Naive thymus-derived CD4-positive, alpha-beta T cell (primary cell): ENCODE data around the gene CMTM1. TPM values are rescaled to one million over a fixed set of nuclear protein-coding genes. Genes with fewer than 3 reads are reported as not detected.
"Not testable (repeated sequence)": the region's sequence is repeated elsewhere in the genome, so short reads cannot be mapped to it uniquely, and the experiment has no call there.

Source experiments
- ATAC-seq: fragments of 150-1000 bp; cut with Tn5 transposase; 2 replicates; pipeline ENCODE4 v1.10.0; 2021; ENCODE audit warnings: mild to moderate bottlenecking, moderate library complexity
- CTCF ChIA-PET: fragments of 350-600 bp; sonication (Branson Sonifier 250); formaldehyde crosslinking; loops from one replicate; lab custom pipeline; 2021; ENCODE audit warnings: antibody characterized with exemption; lab: Charles Lee
- POLR2A ChIA-PET: fragments of 350-600 bp; sonication (Branson Sonifier 250); formaldehyde crosslinking; loops from one replicate; lab custom pipeline; 2021; ENCODE audit warnings: antibody characterized with exemption, inconsistent platforms; lab: Charles Lee
- DNase-seq, 9 donors: peaks; one replicate each; pipeline versions ENCODE4 v3.0.0 to v3.0.0-alpha.2; 2020 to 2022; ENCODE audit warnings: mixed read lengths in 1 of 9
- H3K27ac ChIP-seq: one replicate; pipeline ENCODE4 v1.7.0; 2013; ENCODE audit warnings: mild to moderate bottlenecking, low read depth, low read length, moderate library complexity
- H3K27me3 ChIP-seq, 2 donors: one replicate each; pipeline ENCODE4 v1.7.0; 2013; ENCODE audit warnings: low read length in 2 of 2, mild to moderate bottlenecking in 2 of 2, moderate library complexity in 2 of 2; ENCODE audit not compliant: control insufficient read depth in 2 of 2, insufficient read depth in 2 of 2
- H3K36me3 ChIP-seq, 3 experiments: 1 replicate in 2 of 3; 2 replicates in 1 of 3; pipeline ENCODE4 v1.7.0; 2013; ENCODE audit warnings: low read length in 3 of 3, mild to moderate bottlenecking in 3 of 3, moderate library complexity in 1 of 3; ENCODE audit not compliant: insufficient read depth in 3 of 3, control insufficient read depth in 2 of 3
- H3K4me1 ChIP-seq, 2 donors: one replicate each; pipeline ENCODE4 v1.7.0; 2013; ENCODE audit warnings: low read length in 2 of 2, mild to moderate bottlenecking in 2 of 2, moderate library complexity in 1 of 2; ENCODE audit not compliant: control insufficient read depth in 2 of 2, insufficient read depth in 2 of 2
- H3K4me3 ChIP-seq: 2 replicates; pipeline ENCODE4 v1.7.0; 2013; ENCODE audit warnings: mild to moderate bottlenecking, low read length
- H3K9me3 ChIP-seq, 3 experiments: 1 replicate in 2 of 3; 2 replicates in 1 of 3; pipeline ENCODE4 v1.7.0; 2013; ENCODE audit warnings: low read length in 3 of 3; ENCODE audit not compliant: control insufficient read depth in 2 of 3
- H3K27ac Mint-ChIP-seq, 9 donors: one replicate each; pipeline ENCODE4 v1.8.0; 2020 to 2022; ENCODE audit warnings: mixed read lengths in 9 of 9, mild to moderate bottlenecking in 8 of 9, moderate library complexity in 5 of 9, inconsistent platforms in 2 of 9
- H3K27me3 Mint-ChIP-seq, 5 donors: one replicate each; pipeline ENCODE4 v1.8.0; 2021 to 2022; ENCODE audit warnings: mixed read lengths in 5 of 5, mild to moderate bottlenecking in 1 of 5
- H3K36me3 Mint-ChIP-seq, 5 donors: one replicate each; pipeline ENCODE4 v1.8.0; 2020 to 2022; ENCODE audit warnings: mixed read lengths in 5 of 5, mild to moderate bottlenecking in 3 of 5, inconsistent platforms in 1 of 5
- H3K4me1 Mint-ChIP-seq, 7 donors: one replicate each; pipeline ENCODE4 v1.8.0; 2020 to 2022; ENCODE audit warnings: mixed read lengths in 7 of 7, mild to moderate bottlenecking in 3 of 7, inconsistent platforms in 1 of 7
- H3K4me3 Mint-ChIP-seq, 10 donors: one replicate each; pipeline ENCODE4 v1.8.0; 2020 to 2022; ENCODE audit warnings: mild to moderate bottlenecking in 10 of 10, mixed read lengths in 10 of 10, moderate library complexity in 6 of 10, inconsistent platforms in 2 of 10
- H3K9me3 Mint-ChIP-seq, 11 donors: one replicate each; pipeline ENCODE4 v1.8.0; 2020 to 2022; ENCODE audit warnings: mixed read lengths in 11 of 11, mild to moderate bottlenecking in 4 of 11, inconsistent platforms in 1 of 11, moderate library complexity in 1 of 11
- intact Hi-C, 2 donors: fragments of 100-400 bp; cut with micrococcal nuclease; formaldehyde crosslinking; loops; one replicate each; pipeline ENCODE4 v1.15.1; 2023
- polyA plus RNA-seq, 2 donors: library from polyadenylated mRNA; unstranded; fragments of 300-500 nt; fragmentation: Illumina TruSeq; gene quantifications; one replicate each; pipeline ENCODE4 v1.2.3, GENCODE V29; 2021
- total RNA-seq, 6 experiments: library from RNA in 5 of 6; stranded (reverse) in 5 of 6; gene quantifications; 1 replicate in 5 of 6; 2 replicates in 1 of 6; pipeline ENCODE4 v1.2.3 and lab custom pipeline; 2021 to 2026

The CMTM1 gene
- total and polyA plus RNA-seq, 7 experiments from 2014 or later = 0.36 to 23.3 (median 4.4) TPM

DNA sequence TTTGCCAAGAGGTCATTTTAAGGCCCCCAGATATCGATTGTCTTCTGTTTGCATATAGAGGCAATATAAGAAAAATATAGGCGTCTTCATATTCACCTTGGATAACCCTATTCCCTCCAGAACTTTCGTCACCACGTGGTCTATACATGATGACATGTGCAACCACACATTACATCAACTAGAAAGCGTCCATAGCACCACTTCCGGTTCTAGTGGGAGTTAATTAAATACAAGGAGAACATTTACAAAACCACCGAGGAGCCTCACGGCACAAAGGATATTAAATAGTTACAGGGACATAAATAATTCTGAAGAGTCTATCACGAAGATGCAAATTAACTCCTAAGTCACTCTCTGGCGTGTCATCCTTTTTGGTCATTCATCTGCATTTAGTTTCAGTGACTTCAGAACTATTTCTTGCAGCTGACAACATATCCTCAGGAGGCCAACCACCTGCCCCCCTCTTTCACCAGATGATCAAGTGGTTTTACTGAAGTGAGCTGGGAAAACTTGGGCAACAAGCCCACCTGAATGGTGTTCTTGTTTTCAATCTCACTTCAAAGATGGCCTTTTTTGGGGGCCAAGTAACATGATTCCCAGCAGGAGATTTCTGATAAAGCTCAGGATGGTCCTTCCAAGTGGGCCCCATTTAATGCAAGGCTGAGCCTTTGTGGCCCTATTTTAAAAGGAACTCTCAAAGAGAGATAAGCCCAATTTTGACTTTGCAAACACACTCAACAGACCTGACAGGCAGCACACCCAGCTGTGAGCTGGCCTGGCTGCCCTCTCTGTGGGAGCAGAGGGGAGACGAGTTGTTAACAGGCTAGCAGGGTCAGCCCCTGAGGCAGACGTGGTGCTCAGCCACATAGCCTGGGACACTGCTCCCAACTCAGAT is 53.5 kb downstream of the CMTM1 start:
- Histone ChIP-seq H3K27me3 (no peaks in the 10 kb centered on the region), H3K4me1 (no peaks in the 10 kb centered on the region), H3K27ac (no peak overlapping the region), H3K9me3 (no peaks in the 10 kb centered on the region), H3K4me3 (no peak overlapping the region), H3K36me3 (no peaks in the 10 kb centered on the region)
- peaks cover 0 to 2% (median 0%) of the 10 kb centered on the region in 7 donors for H3K4me1 Mint-ChIP-seq
- intact Hi-C loops = no loop called here
- no peak for ATAC-seq
- no peak overlapping the region for H3K27ac Mint-ChIP-seq
- POLR2A ChIA-PET = no interaction called here
- no peaks in the 10 kb centered on the region for H3K9me3 Mint-ChIP-seq
- H3K4me3 Mint-ChIP-seq = no peak overlapping the region
- CTCF ChIA-PET = no interaction called here
- peaks cover 0 to 2% (median 0%) of the 10 kb centered on the region in 5 donors for H3K27me3 Mint-ChIP-seq
- no peak for DNase-seq
- no peaks in the 10 kb centered on the region for H3K36me3 Mint-ChIP-seq

DNA sequence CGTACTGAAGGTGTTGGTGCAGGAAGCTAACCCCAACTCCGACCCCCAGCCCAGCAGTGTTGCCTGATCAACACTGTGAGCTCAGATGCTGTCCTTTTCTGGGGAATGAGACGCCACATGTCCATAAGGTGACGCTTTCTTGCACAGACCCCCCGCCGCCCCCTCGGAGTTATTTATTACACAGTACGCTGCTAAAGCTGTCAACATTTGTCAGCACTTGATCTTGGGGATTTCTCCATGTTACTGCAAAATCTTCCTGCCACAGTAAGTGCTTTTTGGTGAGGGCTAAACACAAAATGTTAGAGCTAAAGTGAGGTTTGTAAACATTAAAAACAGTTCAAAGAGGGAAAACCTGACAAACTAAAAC is 54.2 kb downstream of the CMTM1 start:
- H3K9me3 ChIP-seq = no peaks in the 10 kb centered on the region
- H3K27me3 ChIP-seq = no peaks in the 10 kb centered on the region
- H3K27ac ChIP-seq = no peak overlapping the region
- no peak for DNase-seq
- no peak overlapping the region for H3K27ac Mint-ChIP-seq
- POLR2A ChIA-PET = no interaction called here
- H3K4me1 ChIP-seq = no peaks in the 10 kb centered on the region
- H3K4me3 ChIP-seq = no peak overlapping the region
- no peaks in the 10 kb centered on the region for H3K36me3 ChIP-seq
- no peaks in the 10 kb centered on the region for H3K9me3 Mint-ChIP-seq
- peaks cover 0 to 3% (median 0%) of the 10 kb centered on the region in 5 donors for H3K27me3 Mint-ChIP-seq
- H3K4me1 Mint-ChIP-seq = peaks cover 0 to 2% (median 0%) of the 10 kb centered on the region in 7 donors
- intact Hi-C loops = no loop called here
- CTCF ChIA-PET = no interaction called here
- no peak overlapping the region for H3K4me3 Mint-ChIP-seq
- no peak for ATAC-seq
- H3K36me3 Mint-ChIP-seq = no peaks in the 10 kb centered on the region

DNA sequence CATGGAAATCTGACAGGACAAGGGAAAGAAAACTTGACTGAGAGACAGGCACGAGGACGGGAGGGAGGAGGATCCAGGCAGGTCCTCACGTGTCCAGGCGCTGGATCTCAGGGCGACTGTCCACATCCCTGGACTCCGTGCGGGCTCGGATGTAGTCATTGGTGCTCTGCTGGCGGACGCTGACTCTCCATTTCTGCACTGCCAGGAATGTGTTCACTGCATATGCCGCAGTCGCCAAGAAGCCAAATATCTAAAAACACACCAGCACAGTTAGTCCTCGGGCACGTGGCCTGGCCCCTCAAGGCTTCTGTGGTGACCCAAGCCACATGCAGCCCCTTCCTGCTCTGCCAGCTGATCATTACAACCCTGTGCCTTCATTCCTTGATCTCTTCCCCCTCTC is 55.7 kb downstream of the CMTM1 start:
- ChIA-PET POLR2A (no interaction called here), CTCF (no interaction called here)
- Histone ChIP-seq H3K27ac (no peak overlapping the region), H3K9me3 (no peaks in the 10 kb centered on the region), H3K27me3 (no peaks in the 10 kb centered on the region), H3K4me3 (no peak overlapping the region), H3K36me3 (no peaks in the 10 kb centered on the region), H3K4me1 (no peaks in the 10 kb centered on the region)
- no peaks in the 10 kb centered on the region for H3K36me3 Mint-ChIP-seq
- no peak overlapping the region for H3K27ac Mint-ChIP-seq
- no peak overlapping the region for H3K4me3 Mint-ChIP-seq
- DNase-seq (no peak), ATAC-seq (no peak)
- peaks cover 0 to 2% (median 0%) of the 10 kb centered on the region in 7 donors for H3K4me1 Mint-ChIP-seq
- intact Hi-C loops = no loop called here
- peaks cover 0 to 3% (median 0%) of the 10 kb centered on the region in 5 donors for H3K27me3 Mint-ChIP-seq
- no peaks in the 10 kb centered on the region for H3K9me3 Mint-ChIP-seq

DNA sequence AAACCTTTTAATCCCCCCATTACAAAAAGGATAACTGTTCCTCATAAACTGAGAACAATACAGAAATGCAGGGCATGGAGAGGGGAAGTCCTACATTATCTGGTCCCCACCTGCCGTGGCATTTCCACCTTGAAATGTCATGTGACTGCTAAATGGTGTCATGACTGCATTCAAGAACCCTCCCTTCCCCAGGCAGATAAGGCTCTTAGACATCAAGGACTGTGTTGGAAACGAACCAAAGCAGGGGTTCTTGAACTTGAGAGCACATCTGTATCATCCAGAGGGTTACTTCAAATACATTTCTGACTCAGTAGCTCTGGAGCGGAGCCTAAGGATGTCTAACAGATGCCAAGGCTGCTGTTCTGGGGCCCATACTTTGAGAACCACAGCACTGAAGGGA is 56.6 kb downstream of the CMTM1 start:
- no peaks in the 10 kb centered on the region for H3K9me3 ChIP-seq
- no peaks in the 10 kb centered on the region for H3K4me1 ChIP-seq
- no peaks in the 10 kb centered on the region for H3K36me3 ChIP-seq
- ChIA-PET POLR2A (no interaction called here), CTCF (no interaction called here)
- H3K27ac Mint-ChIP-seq = peak overlapping the region in 1 of 9 donors; percentile 26
- no peak overlapping the region for H3K27ac ChIP-seq
- no peak for ATAC-seq
- H3K9me3 Mint-ChIP-seq = no peaks in the 10 kb centered on the region
- H3K36me3 Mint-ChIP-seq = no peaks in the 10 kb centered on the region
- DNase-seq = no peak
- H3K27me3 ChIP-seq = no peaks in the 10 kb centered on the region
- no peak overlapping the region for H3K4me3 ChIP-seq
- H3K27me3 Mint-ChIP-seq = peaks cover 0 to 3% (median 0%) of the 10 kb centered on the region in 5 donors
- no peak overlapping the region for H3K4me3 Mint-ChIP-seq
- H3K4me1 Mint-ChIP-seq = peaks cover 0 to 2% (median 0%) of the 10 kb centered on the region in 7 donors
- intact Hi-C loops = no loop called here

DNA sequence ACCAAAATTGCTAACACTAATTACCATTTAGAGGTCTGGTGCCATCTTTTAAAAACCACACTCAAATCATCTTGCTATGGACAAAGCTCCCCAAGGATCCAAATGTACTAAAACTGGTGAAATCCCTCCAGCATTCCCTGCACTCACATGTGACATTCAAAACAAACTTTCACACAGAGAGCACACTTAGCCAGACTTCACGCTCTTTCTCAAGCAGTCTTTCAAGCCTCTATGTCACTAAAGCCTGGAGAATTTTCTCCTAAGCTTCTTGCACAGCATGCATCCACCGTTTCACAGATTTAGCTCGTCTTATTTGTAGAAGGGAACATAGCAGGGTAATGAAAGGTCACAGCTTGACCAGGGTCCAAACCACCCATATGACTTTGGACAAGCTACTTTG is 57.5 kb downstream of the CMTM1 start:
- Histone ChIP-seq H3K4me1 (no peaks in the 10 kb centered on the region), H3K9me3 (no peaks in the 10 kb centered on the region), H3K36me3 (no peaks in the 10 kb centered on the region), H3K27me3 (no peaks in the 10 kb centered on the region), H3K4me3 (no peak overlapping the region), H3K27ac (no peak overlapping the region)
- POLR2A ChIA-PET = no interaction called here
- H3K27ac Mint-ChIP-seq = no peak overlapping the region
- intact Hi-C loops = no loop called here
- no peak for DNase-seq
- no peaks in the 10 kb centered on the region for H3K9me3 Mint-ChIP-seq
- CTCF ChIA-PET = no interaction called here
- peaks cover 0 to 3% (median 0%) of the 10 kb centered on the region in 5 donors for H3K27me3 Mint-ChIP-seq
- no peaks in the 10 kb centered on the region for H3K36me3 Mint-ChIP-seq
- no peak overlapping the region for H3K4me3 Mint-ChIP-seq
- H3K4me1 Mint-ChIP-seq = peaks cover 0 to 2% (median 0%) of the 10 kb centered on the region in 7 donors
- no peak for ATAC-seq

DNA sequence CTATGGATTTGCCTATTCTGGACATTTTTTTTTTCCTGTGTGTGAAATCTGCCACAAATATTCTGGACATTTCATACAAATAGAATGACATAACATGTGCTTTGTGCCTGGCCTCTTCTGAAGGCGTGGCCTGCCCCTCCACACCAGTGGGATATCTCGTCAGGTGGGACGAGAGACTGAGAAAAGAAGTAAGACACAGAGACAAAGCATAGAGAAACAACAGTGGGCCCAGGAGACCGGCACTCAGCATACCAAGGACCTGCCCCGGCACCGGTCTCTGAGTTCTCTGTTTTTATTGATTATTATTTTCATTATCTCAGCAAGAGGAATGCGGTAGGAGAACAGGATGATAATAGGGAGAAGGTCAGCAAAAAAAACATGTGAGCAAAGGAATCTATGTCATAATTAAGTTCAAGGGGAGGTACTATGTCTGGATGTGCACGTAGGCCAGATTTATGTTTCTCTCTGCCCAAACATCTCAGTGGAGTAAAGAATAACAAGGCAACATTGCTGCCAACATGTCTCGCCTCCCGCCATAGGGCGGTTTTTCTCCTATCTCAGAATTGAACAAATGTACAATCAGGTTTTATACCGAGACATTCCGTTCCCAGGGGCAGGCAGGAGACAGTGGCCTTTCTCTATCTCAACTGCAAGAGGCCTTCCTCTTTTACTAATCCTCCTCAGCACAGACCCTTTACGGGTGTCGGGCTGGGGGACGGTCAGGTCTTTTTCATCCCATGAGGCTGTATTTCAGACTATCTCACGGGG is 61.6 kb downstream of the CMTM1 start:
- H3K9me3 ChIP-seq, H3K4me3 Mint-ChIP-seq, H3K4me3 ChIP-seq, CTCF ChIA-PET, POLR2A ChIA-PET, DNase-seq, H3K27ac ChIP-seq, H3K27ac Mint-ChIP-seq, H3K4me1 ChIP-seq, H3K9me3 Mint-ChIP-seq, H3K27me3 ChIP-seq, intact Hi-C loops, H3K36me3 Mint-ChIP-seq, H3K36me3 ChIP-seq, H3K27me3 Mint-ChIP-seq, ATAC-seq, H3K4me1 Mint-ChIP-seq: not testable (repeated sequence)
